ENCODE results near the gene LY6G5C.

LY6G5C gene

DNA sequence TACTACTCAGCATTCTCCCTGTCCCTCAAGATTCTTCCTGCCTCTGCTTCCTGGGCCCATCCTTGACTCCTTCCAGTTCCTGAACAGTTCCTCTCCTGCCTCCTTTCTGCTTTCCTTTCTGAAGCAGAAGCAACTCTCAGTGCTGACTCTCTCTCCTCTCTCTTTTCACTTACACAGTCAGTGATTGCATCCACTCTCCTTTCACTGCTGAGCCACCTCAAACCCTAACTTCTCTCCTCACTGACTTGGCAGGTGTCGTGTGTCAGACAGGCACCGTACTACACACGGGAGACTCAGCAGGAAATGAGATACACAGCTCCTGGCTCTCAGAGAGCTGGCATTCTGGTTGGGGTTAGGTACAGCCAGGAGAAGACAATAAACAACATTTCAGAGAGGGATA is 16.7 kb upstream of the LY6G5C start:
- TF ChIP-seq, protein P1, sequence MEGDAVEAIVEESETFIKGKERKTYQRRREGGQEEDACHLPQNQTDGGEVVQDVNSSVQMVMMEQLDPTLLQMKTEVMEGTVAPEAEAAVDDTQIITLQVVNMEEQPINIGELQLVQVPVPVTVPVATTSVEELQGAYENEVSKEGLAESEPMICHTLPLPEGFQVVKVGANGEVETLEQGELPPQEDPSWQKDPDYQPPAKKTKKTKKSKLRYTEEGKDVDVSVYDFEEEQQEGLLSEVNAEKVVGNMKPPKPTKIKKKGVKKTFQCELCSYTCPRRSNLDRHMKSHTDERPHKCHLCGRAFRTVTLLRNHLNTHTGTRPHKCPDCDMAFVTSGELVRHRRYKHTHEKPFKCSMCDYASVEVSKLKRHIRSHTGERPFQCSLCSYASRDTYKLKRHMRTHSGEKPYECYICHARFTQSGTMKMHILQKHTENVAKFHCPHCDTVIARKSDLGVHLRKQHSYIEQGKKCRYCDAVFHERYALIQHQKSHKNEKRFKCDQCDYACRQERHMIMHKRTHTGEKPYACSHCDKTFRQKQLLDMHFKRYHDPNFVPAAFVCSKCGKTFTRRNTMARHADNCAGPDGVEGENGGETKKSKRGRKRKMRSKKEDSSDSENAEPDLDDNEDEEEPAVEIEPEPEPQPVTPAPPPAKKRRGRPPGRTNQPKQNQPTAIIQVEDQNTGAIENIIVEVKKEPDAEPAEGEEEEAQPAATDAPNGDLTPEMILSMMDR (conservative IDR thresholded peaks at IDR 0.05; ENCODE audit: low read length) = no peak
- no peak for DNase-seq (ENCODE audit: low read depth)

DNA sequence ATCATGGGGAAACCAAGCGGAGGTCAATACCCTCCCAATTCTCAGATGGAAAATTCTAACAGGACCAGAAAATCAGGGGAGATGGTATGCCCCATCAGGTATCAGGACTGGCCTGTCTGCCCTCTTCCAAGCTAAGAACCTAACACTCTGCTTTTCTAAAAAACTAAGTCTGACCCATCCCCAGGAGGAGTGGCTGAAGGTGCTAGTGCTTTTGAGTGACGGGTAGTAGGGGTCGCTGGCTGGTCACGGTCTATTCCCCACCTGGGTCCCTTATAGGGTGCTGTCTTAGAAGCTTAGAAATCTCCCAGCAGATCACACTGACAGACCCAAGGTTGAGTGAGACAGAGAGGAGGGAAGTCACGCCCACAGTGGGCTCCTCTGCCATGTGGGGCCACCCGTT is 12.7 kb upstream of the LY6G5C start:
- H3K4me3 ChIP-seq (ENCODE audit: low read length) = no peak overlapping the region
- no peak for DNase-seq (ENCODE audit: low read depth)
- TF ChIP-seq, protein P1 (conservative IDR thresholded peaks at IDR 0.05; ENCODE audit: low read length) = no peak

More for the DNA sequence above, 16.7 kb upstream of the LY6G5C start:
- H3K4me3 ChIP-seq (ENCODE audit: low read length) = no peak overlapping the region

DNA sequence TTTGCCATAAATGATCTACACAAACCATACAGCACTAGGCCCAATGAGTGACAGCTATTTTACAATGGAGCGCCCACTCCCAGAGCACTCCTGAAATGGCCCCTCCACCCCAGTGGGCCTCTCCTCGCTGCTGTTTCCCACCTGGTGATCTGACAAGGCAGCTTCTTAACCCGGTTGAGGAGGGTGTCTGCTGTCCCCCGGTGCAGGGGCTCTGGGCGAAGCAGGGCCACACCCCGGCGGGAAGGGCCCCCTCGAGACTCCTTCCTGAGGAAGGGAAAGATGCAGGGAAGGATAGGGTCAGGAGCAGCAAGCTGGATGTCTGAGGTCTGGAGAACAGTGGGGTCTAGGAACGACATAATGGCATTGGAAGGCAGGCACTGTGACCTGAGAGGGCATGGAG is 12.0 kb upstream of the LY6G5C start:
- TF ChIP-seq, protein P1 (conservative IDR thresholded peaks at IDR 0.05; ENCODE audit: low read length) = no peak
- H3K4me3 ChIP-seq (ENCODE audit: low read length) = no peak overlapping the region
- DNase-seq (ENCODE audit: low read depth) = no peak

DNA sequence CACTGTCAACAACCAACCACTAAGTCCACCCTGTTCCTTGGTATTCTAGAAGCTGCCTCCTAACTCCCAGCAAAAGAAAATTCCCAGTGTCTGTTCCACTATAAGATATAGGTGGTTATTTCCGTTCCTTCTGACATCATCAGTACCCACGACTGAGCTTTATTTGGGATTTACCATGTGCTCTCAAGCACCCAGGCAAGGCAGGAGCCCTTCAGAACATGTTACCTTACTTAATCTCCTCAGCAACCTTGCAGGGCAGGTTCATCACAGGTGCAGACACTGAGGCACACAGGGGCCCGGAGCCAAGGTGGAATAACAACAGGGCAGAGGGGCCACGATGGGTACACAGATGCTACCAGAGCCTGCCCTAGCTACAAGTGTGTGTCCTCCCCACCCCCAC is 11.5 kb upstream of the LY6G5C start:
- no peak for DNase-seq (ENCODE audit: low read depth)
- TF ChIP-seq, protein P1 (conservative IDR thresholded peaks at IDR 0.05; ENCODE audit: low read length) = no peak
- no peak overlapping the region for H3K4me3 ChIP-seq (ENCODE audit: low read length)

DNA sequence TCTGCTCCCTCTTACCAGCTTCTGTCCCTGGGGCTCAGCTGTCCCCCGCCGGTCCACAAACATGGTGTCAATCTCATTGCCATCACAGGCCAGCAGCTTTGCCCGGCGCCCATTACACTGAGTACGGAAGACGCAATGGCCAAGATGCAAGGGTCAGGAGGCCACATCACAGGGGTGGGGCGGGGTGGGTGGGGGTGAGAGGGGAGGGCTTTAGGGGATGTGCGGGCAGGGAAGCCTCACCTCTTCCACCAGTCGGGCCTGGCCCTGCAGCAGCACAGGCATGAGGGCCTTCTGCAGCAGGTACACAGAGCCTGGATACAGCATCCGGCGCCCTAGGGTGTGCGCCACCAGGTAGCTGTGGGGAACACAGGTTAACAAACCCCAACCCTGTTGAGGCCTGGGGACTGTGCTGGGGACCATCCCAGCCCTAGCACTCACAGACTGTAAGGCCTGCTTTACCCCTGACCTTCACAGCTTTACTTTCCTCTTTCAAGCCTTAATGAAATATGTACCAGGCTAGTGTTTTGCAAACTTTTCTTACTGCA is 10.8 kb upstream of the LY6G5C start:
- no peak for DNase-seq (ENCODE audit: low read depth)
- no peak overlapping the region for H3K4me3 ChIP-seq (ENCODE audit: low read length)
- TF ChIP-seq, protein P1 (conservative IDR thresholded peaks at IDR 0.05; ENCODE audit: low read length) = no peak

DNA sequence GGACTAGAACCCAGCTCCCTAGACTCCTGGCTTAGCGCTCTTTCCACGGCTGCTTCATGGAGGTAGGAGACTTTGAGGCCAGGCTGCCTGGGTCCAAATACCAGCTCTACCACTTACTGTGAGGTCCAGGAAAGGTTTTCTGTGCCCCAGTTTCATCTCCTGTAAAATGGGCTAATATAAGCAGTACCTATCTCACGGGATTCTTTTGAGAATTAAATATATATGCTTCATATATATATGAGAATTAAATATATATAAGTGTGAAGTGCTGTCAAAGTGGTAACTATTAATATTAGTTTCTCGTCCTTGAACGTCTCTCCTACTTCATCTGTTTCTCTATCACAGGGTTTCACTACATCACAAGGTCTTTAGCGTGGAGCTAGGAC is 10.2 kb upstream of the LY6G5C start:
- no peak overlapping the region for H3K4me3 ChIP-seq (ENCODE audit: low read length)
- no peak for DNase-seq (ENCODE audit: low read depth)
- TF ChIP-seq, protein P1 (conservative IDR thresholded peaks at IDR 0.05; ENCODE audit: low read length) = no peak

DNA sequence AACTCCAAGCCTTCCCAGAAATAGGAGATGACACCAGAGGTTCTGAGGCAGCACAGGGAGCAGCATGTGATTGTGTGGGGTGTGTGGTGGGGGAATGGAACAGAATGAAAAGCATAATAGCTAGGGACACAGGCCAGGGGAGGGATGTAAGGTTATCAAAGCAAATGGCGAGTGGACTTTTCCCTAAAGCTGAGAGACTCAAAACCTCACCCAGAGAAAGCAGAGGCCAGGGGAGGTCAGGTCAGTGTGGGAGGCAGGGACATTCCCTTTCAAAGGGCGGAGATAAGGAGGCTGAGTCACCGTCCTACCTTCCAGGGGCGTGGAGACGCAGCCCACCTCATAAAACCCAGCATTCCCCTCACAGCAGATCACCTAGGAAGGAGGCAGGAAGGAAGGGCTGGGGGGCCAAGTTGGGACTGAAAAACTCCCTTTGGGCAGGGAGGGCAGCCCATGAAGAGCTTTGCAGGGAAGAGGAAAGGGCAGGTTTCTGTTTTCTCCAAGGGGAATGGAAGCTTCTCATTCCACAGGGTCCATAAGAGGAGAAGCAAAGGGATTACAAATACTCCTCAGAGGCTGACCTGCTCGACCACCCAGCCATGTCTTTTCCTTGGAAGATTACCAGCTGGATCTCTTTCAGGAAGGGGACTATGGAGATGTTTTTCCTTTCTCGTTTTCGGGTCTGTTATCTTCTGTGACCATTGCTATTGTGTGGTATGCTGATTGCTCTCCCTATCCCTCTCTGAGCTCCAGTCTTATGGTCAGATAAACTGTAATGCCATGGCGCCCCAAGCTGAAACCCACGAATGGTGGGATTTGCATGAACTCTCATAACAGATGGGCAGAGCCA is 9.6 kb upstream of the LY6G5C start:
- no peak overlapping the region for H3K4me3 ChIP-seq (ENCODE audit: low read length)
- DNase-seq (ENCODE audit: low read depth) = no peak
- TF ChIP-seq, protein P1 (conservative IDR thresholded peaks at IDR 0.05; ENCODE audit: low read length) = no peak
